GM06990 (cell line): ENCODE measurements around the gene WFDC9.
"Not testable (repeated sequence)": the region's sequence is repeated elsewhere in the genome, so short reads cannot be mapped to it uniquely, and the experiment has no call there.

ENCODE experiments used
- DNase-seq: peaks from one replicate; pipeline ENCODE4 v3.0.0-alpha.2; 2011; ENCODE audit not compliant: insufficient read length; ENCODE audit errors: extremely low read depth
- H3K27me3 ChIP-seq: replicated peaks from 2 replicates; pipeline ENCODE4 v1.6.0; 2011; ENCODE audit warnings: low read length; ENCODE audit not compliant: control insufficient read depth, insufficient read depth
- H3K36me3 ChIP-seq: 2 replicates; pipeline ENCODE4 v1.5.1; 2011; ENCODE audit warnings: low read length; ENCODE audit not compliant: control insufficient read depth, insufficient read depth
- H3K4me3 ChIP-seq: replicated peaks from 2 replicates; pipeline ENCODE4 v1.5.1; 2011; ENCODE audit warnings: low read depth, mild to moderate bottlenecking, control low read depth, low read length
- TF ChIP-seq, protein P1 (sequence below): IDR thresholded peaks from 2 replicates; pipeline ENCODE4 v1.5.1; 2011; ENCODE audit warnings: low read length, control low read depth, mild to moderate bottlenecking, inconsistent platforms; ENCODE audit not compliant: insufficient read depth, poor library complexity, severe bottlenecking

Gene WFDC9

GRCh38 chr20:45647441-45648050 is 16.5 kb upstream of the WFDC9 start:
- H3K4me3 ChIP-seq: no peak overlapping the region
- H3K36me3 ChIP-seq: no peaks in the 10 kb centered on the region
- no peaks in the 10 kb centered on the region for H3K27me3 ChIP-seq
- no peak for DNase-seq
- TF ChIP-seq, protein P1, sequence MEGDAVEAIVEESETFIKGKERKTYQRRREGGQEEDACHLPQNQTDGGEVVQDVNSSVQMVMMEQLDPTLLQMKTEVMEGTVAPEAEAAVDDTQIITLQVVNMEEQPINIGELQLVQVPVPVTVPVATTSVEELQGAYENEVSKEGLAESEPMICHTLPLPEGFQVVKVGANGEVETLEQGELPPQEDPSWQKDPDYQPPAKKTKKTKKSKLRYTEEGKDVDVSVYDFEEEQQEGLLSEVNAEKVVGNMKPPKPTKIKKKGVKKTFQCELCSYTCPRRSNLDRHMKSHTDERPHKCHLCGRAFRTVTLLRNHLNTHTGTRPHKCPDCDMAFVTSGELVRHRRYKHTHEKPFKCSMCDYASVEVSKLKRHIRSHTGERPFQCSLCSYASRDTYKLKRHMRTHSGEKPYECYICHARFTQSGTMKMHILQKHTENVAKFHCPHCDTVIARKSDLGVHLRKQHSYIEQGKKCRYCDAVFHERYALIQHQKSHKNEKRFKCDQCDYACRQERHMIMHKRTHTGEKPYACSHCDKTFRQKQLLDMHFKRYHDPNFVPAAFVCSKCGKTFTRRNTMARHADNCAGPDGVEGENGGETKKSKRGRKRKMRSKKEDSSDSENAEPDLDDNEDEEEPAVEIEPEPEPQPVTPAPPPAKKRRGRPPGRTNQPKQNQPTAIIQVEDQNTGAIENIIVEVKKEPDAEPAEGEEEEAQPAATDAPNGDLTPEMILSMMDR: no peak

GRCh38 chr20:45646875-45647274 is 15.8 kb upstream of the WFDC9 start:
- H3K4me3 ChIP-seq: no peak overlapping the region

GRCh38 chr20:45645869-45646268 is 14.8 kb upstream of the WFDC9 start:
- H3K36me3 ChIP-seq, DNase-seq, H3K4me3 ChIP-seq, H3K27me3 ChIP-seq: not testable (repeated sequence)

More at GRCh38 chr20:45646875-45647274, 15.8 kb upstream of the WFDC9 start:
- H3K36me3 ChIP-seq: no peaks in the 10 kb centered on the region
- TF ChIP-seq, protein P1: no peak
- H3K27me3 ChIP-seq: no peaks in the 10 kb centered on the region
- no peak for DNase-seq

GRCh38 chr20:45641076-45641475 is 10.0 kb upstream of the WFDC9 start:
- not testable (repeated sequence) for H3K27me3 ChIP-seq, H3K4me3 ChIP-seq, DNase-seq, H3K36me3 ChIP-seq

- Histone ChIP-seq H3K36me3 (no peaks in the 10 kb centered on the region), H3K27me3 (no peaks in the 10 kb centered on the region), H3K4me3 (no peak overlapping the region)
- TF ChIP-seq, protein P1: no peak
- no peak for DNase-seq
Observed at GRCh38 chr20:45639687-45640086, 8.6 kb upstream of the WFDC9 start.

- no peaks in the 10 kb centered on the region for H3K36me3 ChIP-seq
- DNase-seq: no peak
- TF ChIP-seq, protein P1: no peak
- H3K27me3 ChIP-seq: no peaks in the 10 kb centered on the region
- H3K4me3 ChIP-seq: no peak overlapping the region
Observed at GRCh38 chr20:45636513-45636912, 5.4 kb upstream of the WFDC9 start.

GRCh38 chr20:45630371-45630770 is 713 bp downstream of the WFDC9 start:
- no peak for DNase-seq
- Histone ChIP-seq H3K27me3 (no peaks in the 10 kb centered on the region; the same call in 1 of the 2 replicates), H3K36me3 (no peaks in the 10 kb centered on the region), H3K4me3 (no peak overlapping the region)
- TF ChIP-seq, protein P1: no peak
